ENCODE measurements around the gene CALM3. TPM values are rescaled to one million over a fixed set of nuclear protein-coding genes. Genes with fewer than 3 reads are reported as not detected.

Gene CALM3
- total RNA-seq, 1 donor from 2014 or later, result 335 TPM

- Mint-ChIP-seq H3K4me3 (peak overlapping the region; percentile 54), H3K9me3 (no peaks in the 10 kb centered on the region), H3K27me3 (peaks cover 69% of the 10 kb centered on the region), H3K4me1 (ENCODE audit: unreplicated experiment) (peaks cover 10% of the 10 kb centered on the region), H3K27ac (no peak overlapping the region), H3K36me3 (peaks cover 25% of the 10 kb centered on the region)
- no peak for TF ChIP-seq CTCF (conservative IDR thresholded peaks at IDR 0.05)
- DNase-seq (ENCODE audit: extremely low spot score, unreplicated experiment), result no peak
These were observed 47.2 kb downstream of the CALM3 start for GRCh38 chr19:46648060-46648960.

GRCh38 chr19:46648961-46649960, 48.1 kb downstream of the CALM3 start:
- Mint-ChIP-seq H3K27ac (no peak overlapping the region), H3K4me3 (no peak overlapping the region), H3K27me3 (peaks cover 70% of the 10 kb centered on the region), H3K4me1 (ENCODE audit: unreplicated experiment) (peaks cover 15% of the 10 kb centered on the region), H3K9me3 (no peaks in the 10 kb centered on the region), H3K36me3 (peaks cover 28% of the 10 kb centered on the region)
- DNase-seq (ENCODE audit: extremely low spot score, unreplicated experiment), result no peak
- TF ChIP-seq CTCF (conservative IDR thresholded peaks at IDR 0.05), result no peak

GRCh38 chr19:46650445-46650844, 49.3 kb downstream of the CALM3 start:
- Mint-ChIP-seq H3K27ac (no peak overlapping the region), H3K4me3 (peak overlapping the region; percentile 12), H3K9me3 (no peaks in the 10 kb centered on the region), H3K4me1 (ENCODE audit: unreplicated experiment) (peaks cover 25% of the 10 kb centered on the region), H3K36me3 (peaks cover 28% of the 10 kb centered on the region), H3K27me3 (peaks cover 65% of the 10 kb centered on the region)
- DNase-seq (ENCODE audit: extremely low spot score, unreplicated experiment), result no peak
- no peak for TF ChIP-seq CTCF (conservative IDR thresholded peaks at IDR 0.05)

- Mint-ChIP-seq H3K4me3 (peak overlapping the region; percentile 73), H3K27me3 (peaks cover 54% of the 10 kb centered on the region), H3K27ac (peak overlapping the region; percentile 38), H3K9me3 (no peaks in the 10 kb centered on the region), H3K36me3 (peaks cover 16% of the 10 kb centered on the region), H3K4me1 (ENCODE audit: unreplicated experiment) (peaks cover 26% of the 10 kb centered on the region)
- DNase-seq (ENCODE audit: extremely low spot score, unreplicated experiment), result no peak
- TF ChIP-seq CTCF (conservative IDR thresholded peaks at IDR 0.05), result no peak
These were observed 53.6 kb downstream of the CALM3 start for GRCh38 chr19:46654621-46655152.

GRCh38 chr19:46656541-46656940, 55.4 kb downstream of the CALM3 start:
- Mint-ChIP-seq H3K36me3 (peaks cover 7% of the 10 kb centered on the region), H3K4me1 (ENCODE audit: unreplicated experiment) (peaks cover 26% of the 10 kb centered on the region), H3K27ac (no peak overlapping the region), H3K4me3 (peak overlapping the region; percentile 39), H3K27me3 (peaks cover 46% of the 10 kb centered on the region), H3K9me3 (no peaks in the 10 kb centered on the region)
- no peak for DNase-seq (ENCODE audit: extremely low spot score, unreplicated experiment)
- TF ChIP-seq CTCF (conservative IDR thresholded peaks at IDR 0.05), result no peak

All from type B pancreatic cell (in vitro differentiated cells).